ENCODE measurements around the gene DNAJB8. TPM values are rescaled to one million over a fixed set of nuclear protein-coding genes. Genes with fewer than 3 reads are reported as not detected.

DNAJB8 gene
- total RNA-seq, 1 experiment from 2014 or later, result not detected

GRCh38 chr3:128498127-128498626 is 31.5 kb upstream of the DNAJB8 start:
- Histone ChIP-seq H2AK5ac (ENCODE audit: insufficient read length, low read length) (no peak overlapping the region), H3K79me1 (ENCODE audit: insufficient read depth, low read depth, low read length, poor library complexity, severe bottlenecking) (no peaks in the 10 kb centered on the region), H3T11ph (ENCODE audit: low read length) (no peak overlapping the region), H2BK12ac (ENCODE audit: insufficient read length, low read depth, low read length) (no peak overlapping the region), H3K23me2 (ENCODE audit: insufficient read length, low read depth, low read length, poor library complexity, severe bottlenecking) (peaks cover 5% of the 10 kb centered on the region), H2AFZ (ENCODE audit: low read length) (no peak overlapping the region), H4K91ac (ENCODE audit: insufficient read length, low read depth, low read length) (no peak overlapping the region), H3K9ac (ENCODE audit: extremely low read depth, insufficient read length, low read length) (no peak overlapping the region), H3K4ac (ENCODE audit: low read depth, low read length) (no peak overlapping the region), H3K14ac (ENCODE audit: insufficient read depth, low read length) (no peak overlapping the region), H3K4me1 (ENCODE audit: insufficient read depth, low read length) (no peaks in the 10 kb centered on the region), H3K4me2 (ENCODE audit: insufficient read depth, insufficient read length, low read length) (no peak overlapping the region), H4K20me1 (ENCODE audit: control insufficient read depth, insufficient read depth, insufficient read length) (peaks cover 3% of the 10 kb centered on the region), H3K27me3 (ENCODE audit: insufficient read depth, low read length) (peaks cover 44% of the 10 kb centered on the region), H3K79me2 (ENCODE audit: insufficient read depth, low read length) (no peaks in the 10 kb centered on the region), H4K5ac (ENCODE audit: insufficient read length, low read depth, low read length) (no peak overlapping the region), H2BK20ac (ENCODE audit: low read depth, low read length, poor library complexity, severe bottlenecking) (no peak overlapping the region), H4K8ac (replicated peaks; ENCODE audit: insufficient read length, low read depth, low read length) (no peak overlapping the region), H3K27ac (ENCODE audit: insufficient read length, low read depth, low read length) (no peak overlapping the region), H3K56ac (ENCODE audit: insufficient read length, low read depth, low read length) (no peak overlapping the region), H2BK5ac (ENCODE audit: insufficient read length, low read length) (no peak overlapping the region), H3K18ac (ENCODE audit: insufficient read length, low read depth, low read length) (no peak overlapping the region), H3K9me3 (ENCODE audit: control insufficient read depth, low read depth, low read length) (no peaks in the 10 kb centered on the region), H3K23ac (ENCODE audit: insufficient read length, low read depth, low read length) (no peak overlapping the region), H2BK15ac (ENCODE audit: low read depth, low read length) (no peak overlapping the region), H2BK120ac (ENCODE audit: low read depth, low read length, poor library complexity, severe bottlenecking) (no peak overlapping the region)
- Mint-ChIP-seq H3K36me3 (ENCODE audit: insufficient read depth in 1 of 3, low read depth in 3 of 3) (no peaks in the 10 kb centered on the region; a peak in 2 of 7 replicates), H3K27me3 (ENCODE audit: low read depth) (peaks cover 92% of the 10 kb centered on the region), H3K27ac (no peak overlapping the region), H3K4me1 (peaks cover 18 to 41% of the 10 kb centered on the region in 2 experiments), H3K4me3 (peak overlapping the region in 1 of 2 experiments; percentile 25; a peak in 3 of 5 replicates), H3K9me3 (peaks cover 3 to 4% of the 10 kb centered on the region in 2 experiments; a peak in 2 of 5 replicates)
- DNase-seq, result peak; percentile 4
- no peak for TF ChIP-seq CTCF (conservative IDR thresholded peaks at IDR 0.05)
- no CpG with 5 or more reads among the region's 5 CpGs for WGBS (ENCODE audit: extremely low coverage, insufficient read length, low lambda C conversion rate)

All from H9 (cell line).